Upper lobe of left lung (tissue), 6 donors: ENCODE data around the gene ACTL8. TPM values are rescaled to one million over a fixed set of nuclear protein-coding genes. Genes with fewer than 3 reads are reported as not detected.

Experiments
- ATAC-seq, 2 donors: fragments of 200-7000 bp; cut with Tn5 transposase; one replicate each; pipeline ENCODE4 v1.9.1; 2022; ENCODE audit warnings: mild to moderate bottlenecking in 2 of 2, moderate library complexity in 2 of 2; ENCODE audit not compliant: low FRiP score in 2 of 2
- DNase-seq, 2 donors: peaks; one replicate each; pipeline ENCODE4 v3.0.0-alpha.2; 2019 to 2020
- H3K27ac ChIP-seq, 4 donors: fragments of 200-600 bp; sonication (generic); one replicate each; pipeline ENCODE4 v1.5.1; 2016 to 2019
- H3K27me3 ChIP-seq, 4 donors: fragments of 200-600 bp; sonication (generic); one replicate each; pipeline ENCODE4 v1.5.1; 2017 to 2019
- H3K36me3 ChIP-seq, 4 donors: fragments of 200-600 bp; sonication (generic); one replicate each; pipeline ENCODE4 v1.5.1; 2016 to 2019
- H3K4me1 ChIP-seq, 4 donors: fragments of 200-600 bp; sonication (generic); one replicate each; pipeline ENCODE4 v1.5.1; 2018 to 2019
- H3K4me3 ChIP-seq, 4 donors: fragments of 200-600 bp; sonication (generic); one replicate each; pipeline ENCODE4 v1.5.1; 2017 to 2019; ENCODE audit warnings: mild to moderate bottlenecking in 2 of 4, moderate library complexity in 1 of 4
- H3K9me3 ChIP-seq, 4 donors: fragments of 200-600 bp; sonication (generic); one replicate each; pipeline ENCODE4 v1.5.1; 2018 to 2019
- CTCF ChIP-seq, 6 experiments: fragments of 450-650 bp in 4 of 6; fragments of 200-600 bp in 2 of 6; sonication (generic) in 2 of 6; IDR thresholded peaks; one replicate each; pipeline ENCODE4 v1.5.1; 2016 to 2019; ENCODE audit warnings: antibody characterized with exemption in 6 of 6
- EP300 ChIP-seq, 4 donors: sonication (generic); formaldehyde crosslinking; IDR thresholded peaks; one replicate each; pipeline ENCODE4 v1.5.1; 2017; ENCODE audit warnings: antibody characterized with exemption in 4 of 4, control low read depth in 2 of 4
- POLR2A ChIP-seq, 4 donors: fragments of 450-650 bp; IDR thresholded peaks; one replicate each; pipeline ENCODE4 v1.5.1; 2016 to 2017; ENCODE audit warnings: antibody characterized with exemption in 4 of 4, mild to moderate bottlenecking in 2 of 4
- POLR2AphosphoS5 ChIP-seq, 2 donors: sonication (generic); formaldehyde crosslinking; IDR thresholded peaks; one replicate each; pipeline ENCODE4 v1.5.1; 2017; ENCODE audit warnings: antibody characterized with exemption in 2 of 2
- WGBS, 2 donors: methylation state at CpG; one replicate each; pipeline ENCODE4 v1.1.5; 2017 to 2018; 5-methylcytosine and 5-hydroxymethylcytosine counted together
- total RNA-seq, 6 donors: library from RNA; depleted of rRNA in 4 of 6; stranded (reverse); fragments of >200 nt in 4 of 6; gene quantifications; one replicate each; pipeline versions ENCODE4 v1.1.0 to v1.2.1, GENCODE V29; 2016 to 2021
- donor health status: DM: no; HTN: no; CAD: no; lungs with moderate emphysema.
- donor health status: DM: no; HTN: yes; CAD: no; lungs with severe emphysema.

ACTL8 gene
- total RNA-seq, 6 donors from 2014 or later, result not detected

GRCh38 chr1:17844185-17844826 is 89.2 kb downstream of the ACTL8 start:
- WGBS, 2 donors, result 42 to 45% methylated on average over 10 of the region's 10 CpGs

GRCh38 chr1:17845583-17845982 is 90.5 kb downstream of the ACTL8 start:
- Histone ChIP-seq H3K9me3 (no peaks in the 10 kb centered on the region), H3K27ac (no peak overlapping the region), H3K27me3 (no peaks in the 10 kb centered on the region), H3K36me3 (no peaks in the 10 kb centered on the region), H3K4me3 (no peak overlapping the region), H3K4me1 (peaks cover 0 to 5% (median 0%) of the 10 kb centered on the region in 4 donors)
- WGBS, 2 donors, result 46 to 51% methylated on average over 2 to 4 of the region's 4 CpGs
- no peak for ATAC-seq
- peak in 1 of 2 donors; percentile 5 for DNase-seq
- no peak for TF ChIP-seq EP300 (IDR thresholded peaks at IDR 0.05)
- TF ChIP-seq CTCF (IDR thresholded peaks at IDR 0.05), result no peak
- no peak for TF ChIP-seq POLR2AphosphoS5 (IDR thresholded peaks at IDR 0.05)

More at GRCh38 chr1:17844185-17844826, 89.2 kb downstream of the ACTL8 start:
- TF ChIP-seq POLR2A (IDR thresholded peaks at IDR 0.05) (no peak), POLR2AphosphoS5 (IDR thresholded peaks at IDR 0.05) (no peak), CTCF (IDR thresholded peaks at IDR 0.05) (no peak), EP300 (IDR thresholded peaks at IDR 0.05) (no peak)
- no peak overlapping the region for H3K27ac ChIP-seq
- ATAC-seq, result no peak
- H3K4me3 ChIP-seq, result no peak overlapping the region
- no peaks in the 10 kb centered on the region for H3K9me3 ChIP-seq
- no peaks in the 10 kb centered on the region for H3K27me3 ChIP-seq
- no peak for DNase-seq
- peaks cover 0 to 5% (median 0%) of the 10 kb centered on the region in 4 donors for H3K4me1 ChIP-seq
- H3K36me3 ChIP-seq, result no peaks in the 10 kb centered on the region

- no peak for TF ChIP-seq EP300 (IDR thresholded peaks at IDR 0.05)
- no peak for TF ChIP-seq POLR2AphosphoS5 (IDR thresholded peaks at IDR 0.05)
- TF ChIP-seq POLR2A (IDR thresholded peaks at IDR 0.05), result no peak
- no peak for TF ChIP-seq CTCF (IDR thresholded peaks at IDR 0.05)
- Histone ChIP-seq H3K9me3 (no peaks in the 10 kb centered on the region), H3K4me1 (peaks cover 0 to 2% (median 0%) of the 10 kb centered on the region in 4 donors), H3K27me3 (no peaks in the 10 kb centered on the region), H3K36me3 (no peaks in the 10 kb centered on the region), H3K27ac (no peak overlapping the region), H3K4me3 (no peak overlapping the region)
- ATAC-seq (no peak), DNase-seq (no peak)
- WGBS, 2 donors, result 28 to 42% methylated on average over 3 of the region's 3 CpGs
Observed at GRCh38 chr1:17846341-17846740, 91.2 kb downstream of the ACTL8 start.

DNA sequence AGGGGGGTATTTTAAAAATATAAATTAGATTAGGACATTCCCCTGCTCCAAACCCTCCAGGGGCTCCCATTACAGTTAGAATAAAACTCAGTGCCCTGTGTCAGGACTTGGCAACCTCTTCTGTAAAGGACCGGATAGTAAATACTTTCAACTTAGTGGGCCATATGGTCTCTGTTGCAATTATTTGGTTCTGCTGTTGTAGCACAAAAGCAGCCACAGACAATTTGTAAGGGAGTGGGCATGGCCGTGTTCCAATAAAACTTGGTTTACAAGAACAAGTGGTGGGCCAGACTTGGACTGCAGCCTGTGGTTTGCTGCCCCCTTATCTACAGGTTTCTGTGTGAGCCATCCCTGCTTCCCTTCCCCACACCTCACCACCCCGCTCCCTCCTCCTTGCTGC is 92.0 kb downstream of the ACTL8 start:
- 70 to 71% methylated on average over 3 of the region's 3 CpGs for WGBS, 2 donors

More for the DNA sequence above, 92.0 kb downstream of the ACTL8 start:
- Histone ChIP-seq H3K27ac (no peak overlapping the region), H3K27me3 (no peaks in the 10 kb centered on the region), H3K4me1 (peaks cover 0 to under 1% (median 0%) of the 10 kb centered on the region in 4 donors), H3K4me3 (no peak overlapping the region), H3K36me3 (no peaks in the 10 kb centered on the region), H3K9me3 (no peaks in the 10 kb centered on the region)
- TF ChIP-seq EP300 (IDR thresholded peaks at IDR 0.05) (no peak), CTCF (IDR thresholded peaks at IDR 0.05) (no peak), POLR2AphosphoS5 (IDR thresholded peaks at IDR 0.05) (no peak), POLR2A (IDR thresholded peaks at IDR 0.05) (no peak)
- no peak for DNase-seq
- no peak for ATAC-seq
